Measurements from ENCODE around the gene CAMKMT. TPM values are rescaled to one million over a fixed set of nuclear protein-coding genes. Genes with fewer than 3 reads are reported as not detected.

Gene CAMKMT
- total RNA-seq, 4 donors from 2014 or later = 4.5 to 57.9 (median 15.4) TPM

- Histone ChIP-seq H3K27ac (no peak overlapping the region), H3K9me3 (no peaks in the 10 kb centered on the region), H3K4me3 (no peak overlapping the region), H3K4me1 (no peaks in the 10 kb centered on the region), H3K27me3 (no peaks in the 10 kb centered on the region), H3K36me3 (no peaks in the 10 kb centered on the region)
- in situ Hi-C loops (cut with MboI; ENCODE audit: low pct_ligation_motif_present in 1 of 4, low pct_unique_long_range_greater_than_20kb in 1 of 4, low sequenced_read_pairs in 3 of 4) = loop anchor here in 3 of 4 donors (25.0 kb wide), 1 partner anchor 482 kb away; no protein-coding TSS in a partner anchor
- WGBS, 2 donors (ENCODE audit: low coverage in 1 of 2) = 91 to 93% methylated on average over 2 of the region's 2 CpGs
- DNase-seq = no peak
- intact Hi-C loops (cut with DNase I; ENCODE audit: low total_unique reads) = loop anchor here (5.0 kb wide), 1 partner anchor 472 kb away; no protein-coding TSS in a partner anchor
- TF ChIP-seq, protein P1, sequence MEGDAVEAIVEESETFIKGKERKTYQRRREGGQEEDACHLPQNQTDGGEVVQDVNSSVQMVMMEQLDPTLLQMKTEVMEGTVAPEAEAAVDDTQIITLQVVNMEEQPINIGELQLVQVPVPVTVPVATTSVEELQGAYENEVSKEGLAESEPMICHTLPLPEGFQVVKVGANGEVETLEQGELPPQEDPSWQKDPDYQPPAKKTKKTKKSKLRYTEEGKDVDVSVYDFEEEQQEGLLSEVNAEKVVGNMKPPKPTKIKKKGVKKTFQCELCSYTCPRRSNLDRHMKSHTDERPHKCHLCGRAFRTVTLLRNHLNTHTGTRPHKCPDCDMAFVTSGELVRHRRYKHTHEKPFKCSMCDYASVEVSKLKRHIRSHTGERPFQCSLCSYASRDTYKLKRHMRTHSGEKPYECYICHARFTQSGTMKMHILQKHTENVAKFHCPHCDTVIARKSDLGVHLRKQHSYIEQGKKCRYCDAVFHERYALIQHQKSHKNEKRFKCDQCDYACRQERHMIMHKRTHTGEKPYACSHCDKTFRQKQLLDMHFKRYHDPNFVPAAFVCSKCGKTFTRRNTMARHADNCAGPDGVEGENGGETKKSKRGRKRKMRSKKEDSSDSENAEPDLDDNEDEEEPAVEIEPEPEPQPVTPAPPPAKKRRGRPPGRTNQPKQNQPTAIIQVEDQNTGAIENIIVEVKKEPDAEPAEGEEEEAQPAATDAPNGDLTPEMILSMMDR (IDR thresholded peaks at IDR 0.05) = no peak
- TF ChIP-seq EP300 (IDR thresholded peaks at IDR 0.05; ENCODE audit: low read depth) = no peak
- no peak for TF ChIP-seq POLR2AphosphoS5 (IDR thresholded peaks at IDR 0.05)
Measured at GRCh38 chr2:44480068-44480467, 118.3 kb downstream of the CAMKMT start.

- no peaks in the 10 kb centered on the region for H3K27me3 ChIP-seq
- whole genome bisulfite sequencing, 2 donors (ENCODE audit: low coverage in 1 of 2) = 95 to 100% methylated on average over 1 of the region's 1 CpG
- intact Hi-C loops (cut with DNase I; ENCODE audit: low total_unique reads) (no loop called here), in situ Hi-C loops (cut with MboI; ENCODE audit: low pct_ligation_motif_present in 1 of 4, low pct_unique_long_range_greater_than_20kb in 1 of 4, low sequenced_read_pairs in 3 of 4) (loop anchor here in 3 of 4 donors (25.0 kb wide), 1 partner anchor 475 kb away; no protein-coding TSS in a partner anchor)
- no peaks in the 10 kb centered on the region for H3K9me3 ChIP-seq
- H3K27ac ChIP-seq = no peak overlapping the region
- TF ChIP-seq, protein P1 (IDR thresholded peaks at IDR 0.05) = no peak
- TF ChIP-seq EP300 (IDR thresholded peaks at IDR 0.05; ENCODE audit: low read depth) (no peak), POLR2AphosphoS5 (IDR thresholded peaks at IDR 0.05) (no peak), POLR2A (IDR thresholded peaks at IDR 0.05) (no peak)
- no peaks in the 10 kb centered on the region for H3K36me3 ChIP-seq
- DNase-seq = no peak
- H3K4me3 ChIP-seq = no peak overlapping the region
- no peaks in the 10 kb centered on the region for H3K4me1 ChIP-seq
Measured at GRCh38 chr2:44487052-44487451, 125.3 kb downstream of the CAMKMT start.

DNA sequence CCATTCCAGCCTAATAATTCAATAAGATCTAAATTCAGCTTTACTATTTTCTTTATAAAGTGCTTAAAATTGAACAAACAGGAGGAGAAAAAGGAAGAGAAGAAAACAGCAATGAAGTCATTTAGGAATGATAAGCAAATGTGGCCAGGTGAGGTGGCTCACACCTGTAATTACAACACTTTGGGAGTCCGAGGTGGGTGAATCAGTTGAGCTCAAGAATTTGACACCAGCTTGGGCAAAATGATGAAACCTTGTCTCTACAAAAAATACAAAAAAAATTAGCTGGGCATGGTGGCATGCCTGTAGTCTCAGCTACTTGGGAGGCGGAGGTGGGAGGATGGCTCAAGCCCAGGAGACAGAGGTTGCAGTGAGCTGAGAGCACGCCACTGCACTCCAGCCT is 129.0 kb downstream of the CAMKMT start:
- Histone ChIP-seq H3K27ac (no peak overlapping the region), H3K4me3 (no peak overlapping the region), H3K27me3 (no peaks in the 10 kb centered on the region), H3K9me3 (no peaks in the 10 kb centered on the region), H3K36me3 (no peaks in the 10 kb centered on the region), H3K4me1 (no peaks in the 10 kb centered on the region)
- intact Hi-C loops (cut with DNase I; ENCODE audit: low total_unique reads) = no loop called here
- 90 to 98% methylated on average over 2 to 3 of the region's 3 CpGs for WGBS, 2 donors (ENCODE audit: low coverage in 1 of 2)
- in situ Hi-C loops (cut with MboI; ENCODE audit: low pct_ligation_motif_present in 1 of 4, low pct_unique_long_range_greater_than_20kb in 1 of 4, low sequenced_read_pairs in 3 of 4) = loop anchor here in 3 of 4 donors (25.0 kb wide), 1 partner anchor 472 kb away; no protein-coding TSS in a partner anchor
- TF ChIP-seq POLR2A (IDR thresholded peaks at IDR 0.05) (no peak), EP300 (IDR thresholded peaks at IDR 0.05; ENCODE audit: low read depth) (no peak), POLR2AphosphoS5 (IDR thresholded peaks at IDR 0.05) (no peak)
- TF ChIP-seq, protein P1 (IDR thresholded peaks at IDR 0.05) = no peak
- no peak for DNase-seq

GRCh38 chr2:44494006-44494405 is 132.3 kb downstream of the CAMKMT start:
- intact Hi-C loops (cut with DNase I; ENCODE audit: low total_unique reads) = no loop called here
- DNase-seq = no peak
- 93 to 100% methylated on average over 2 of the region's 2 CpGs for WGBS, 2 donors (ENCODE audit: low coverage in 1 of 2)
- Histone ChIP-seq H3K4me1 (no peaks in the 10 kb centered on the region), H3K9me3 (no peaks in the 10 kb centered on the region), H3K4me3 (no peak overlapping the region), H3K27ac (no peak overlapping the region), H3K36me3 (no peaks in the 10 kb centered on the region), H3K27me3 (no peaks in the 10 kb centered on the region)
- in situ Hi-C loops (cut with MboI; ENCODE audit: low pct_ligation_motif_present in 1 of 4, low pct_unique_long_range_greater_than_20kb in 1 of 4, low sequenced_read_pairs in 3 of 4) = loop anchor here in 3 of 4 donors (25.0 kb wide), 1 partner anchor 468 kb away; no protein-coding TSS in a partner anchor
- TF ChIP-seq POLR2AphosphoS5 (IDR thresholded peaks at IDR 0.05) = no peak
- no peak for TF ChIP-seq POLR2A (IDR thresholded peaks at IDR 0.05)
- TF ChIP-seq, protein P1 (IDR thresholded peaks at IDR 0.05) = no peak
- no peak for TF ChIP-seq EP300 (IDR thresholded peaks at IDR 0.05; ENCODE audit: low read depth)

All from transverse colon (tissue), 4 donors.